ENCODE results near the gene FBXO8.

The FBXO8 gene

DNA sequence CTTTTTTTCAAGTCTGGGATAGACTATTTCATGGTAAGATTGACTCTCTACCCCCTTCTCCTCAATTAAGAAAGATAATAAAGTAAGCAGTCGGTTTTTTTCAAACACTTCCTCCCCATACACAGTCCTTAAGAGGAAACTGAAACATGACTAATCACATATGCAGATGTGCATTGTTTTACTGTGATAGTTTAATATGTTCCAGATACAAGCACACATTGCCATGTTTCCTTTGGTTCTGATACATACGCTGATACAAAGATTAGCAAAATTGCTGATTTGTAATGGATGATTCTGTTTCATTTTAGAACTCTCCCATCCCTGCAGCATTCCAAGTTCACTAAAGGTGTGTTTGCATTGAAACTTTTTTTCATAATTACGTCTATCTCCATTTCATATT is 76.1 kb downstream of the FBXO8 start:
- DNase-seq (ENCODE audit: low spot score) = no peak

DNA sequence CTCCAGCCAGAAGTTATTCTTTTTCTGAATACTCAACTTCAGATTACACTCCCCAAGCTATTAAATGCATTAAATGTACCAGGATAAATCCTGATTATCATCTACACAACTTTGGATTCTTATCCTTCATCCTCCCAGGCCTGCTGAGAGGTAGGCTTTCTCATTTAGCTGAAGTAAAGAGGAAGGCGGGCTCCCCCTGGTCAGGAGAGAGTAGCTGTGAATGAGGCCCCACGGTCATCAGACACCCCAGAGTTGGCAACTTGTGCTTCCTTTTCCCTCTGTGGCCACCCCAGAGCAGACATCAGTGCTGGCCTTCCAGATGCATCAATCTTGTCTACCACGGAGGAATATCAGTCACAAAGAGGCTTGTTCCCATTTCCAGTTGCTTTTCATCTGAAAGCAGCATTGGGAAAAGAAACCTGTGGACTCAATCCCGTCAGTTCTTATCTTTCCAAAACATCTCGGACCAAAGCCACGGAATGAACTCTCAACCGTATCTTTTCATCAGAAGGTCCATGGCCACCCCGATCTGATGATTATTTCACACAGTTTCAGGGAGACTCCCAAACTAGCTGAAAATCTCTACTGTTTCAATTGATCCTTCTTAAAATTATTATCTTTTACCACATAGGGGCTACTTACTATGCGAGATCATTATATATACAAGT is 79.2 kb downstream of the FBXO8 start:
- DNase-seq (ENCODE audit: low spot score) = no peak

DNA sequence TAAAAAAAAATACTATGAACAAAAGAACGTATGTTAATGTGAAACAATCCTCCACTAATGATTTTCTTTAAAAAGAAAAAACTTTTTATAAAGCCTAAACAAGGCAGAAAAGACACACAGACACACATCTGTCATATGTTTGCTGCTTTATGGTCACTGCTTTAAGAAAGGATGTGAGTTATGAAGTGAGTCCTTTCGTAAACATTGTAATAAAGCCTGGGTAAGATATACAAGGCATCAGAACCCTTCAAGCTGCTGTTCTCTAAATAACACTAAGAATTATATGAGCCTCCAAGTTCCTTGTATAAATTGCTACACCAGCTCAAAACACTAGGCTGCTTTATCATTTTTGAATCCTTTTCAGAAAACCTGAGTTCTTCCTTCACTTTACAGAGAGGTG is 81.6 kb downstream of the FBXO8 start:
- no peak for DNase-seq (ENCODE audit: low spot score)

DNA sequence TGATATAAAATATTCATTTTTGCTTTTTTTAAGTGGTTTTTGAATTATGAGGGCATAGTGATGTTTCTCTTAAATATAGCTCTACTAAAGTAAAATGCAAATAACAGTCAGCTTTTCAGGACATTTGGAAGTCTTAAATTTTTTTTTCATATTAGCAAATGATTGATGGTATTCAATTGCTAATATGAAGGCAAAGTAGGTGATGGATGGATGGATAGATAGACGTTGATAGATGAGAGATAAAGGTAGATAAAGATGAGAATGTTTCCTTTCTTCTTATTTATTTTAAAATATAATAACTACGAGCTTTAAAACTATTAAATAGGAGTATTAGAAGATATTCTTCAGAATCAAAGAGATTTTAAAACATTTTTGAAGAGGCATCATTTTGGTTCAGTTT is 83.7 kb downstream of the FBXO8 start:
- no peak for DNase-seq (ENCODE audit: low spot score)

DNA sequence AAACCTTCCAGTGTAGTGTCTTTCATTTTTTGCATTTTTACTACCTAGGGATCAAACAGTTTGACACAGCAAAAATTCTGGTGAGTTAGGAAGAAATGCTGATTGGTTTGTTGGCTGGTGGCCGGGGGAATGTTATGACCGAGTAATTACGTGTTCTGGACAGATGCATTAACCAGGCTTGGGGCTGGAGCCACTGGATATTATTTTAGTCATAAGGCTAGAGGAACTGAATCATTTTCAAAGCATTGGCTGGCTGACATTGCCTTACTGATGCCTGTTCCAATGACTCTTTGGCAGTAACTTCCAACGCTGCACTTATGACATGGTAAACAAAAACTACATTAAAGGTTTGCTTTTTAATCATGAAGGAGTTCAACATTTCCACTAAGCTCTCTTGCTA is 84.6 kb downstream of the FBXO8 start:
- no peak for DNase-seq (ENCODE audit: low spot score)

DNA sequence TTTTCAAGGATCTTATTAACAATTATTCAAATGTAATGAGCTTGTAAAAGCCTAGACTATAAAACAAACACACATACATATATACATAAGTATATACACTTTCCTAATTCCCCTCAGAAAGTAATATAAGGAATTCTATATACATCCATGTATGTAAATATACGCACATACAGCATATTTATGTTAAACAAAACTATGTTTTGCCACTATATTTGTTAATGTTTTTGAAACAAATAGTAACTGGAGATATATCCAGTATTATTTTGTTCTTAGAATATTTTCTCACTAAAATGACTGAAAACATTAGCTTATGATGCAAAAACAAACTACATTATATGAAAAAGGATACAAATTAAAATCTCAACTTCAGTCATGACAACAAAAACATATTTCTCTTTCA is 85.1 kb downstream of the FBXO8 start:
- DNase-seq (ENCODE audit: low spot score) = no peak

DNA sequence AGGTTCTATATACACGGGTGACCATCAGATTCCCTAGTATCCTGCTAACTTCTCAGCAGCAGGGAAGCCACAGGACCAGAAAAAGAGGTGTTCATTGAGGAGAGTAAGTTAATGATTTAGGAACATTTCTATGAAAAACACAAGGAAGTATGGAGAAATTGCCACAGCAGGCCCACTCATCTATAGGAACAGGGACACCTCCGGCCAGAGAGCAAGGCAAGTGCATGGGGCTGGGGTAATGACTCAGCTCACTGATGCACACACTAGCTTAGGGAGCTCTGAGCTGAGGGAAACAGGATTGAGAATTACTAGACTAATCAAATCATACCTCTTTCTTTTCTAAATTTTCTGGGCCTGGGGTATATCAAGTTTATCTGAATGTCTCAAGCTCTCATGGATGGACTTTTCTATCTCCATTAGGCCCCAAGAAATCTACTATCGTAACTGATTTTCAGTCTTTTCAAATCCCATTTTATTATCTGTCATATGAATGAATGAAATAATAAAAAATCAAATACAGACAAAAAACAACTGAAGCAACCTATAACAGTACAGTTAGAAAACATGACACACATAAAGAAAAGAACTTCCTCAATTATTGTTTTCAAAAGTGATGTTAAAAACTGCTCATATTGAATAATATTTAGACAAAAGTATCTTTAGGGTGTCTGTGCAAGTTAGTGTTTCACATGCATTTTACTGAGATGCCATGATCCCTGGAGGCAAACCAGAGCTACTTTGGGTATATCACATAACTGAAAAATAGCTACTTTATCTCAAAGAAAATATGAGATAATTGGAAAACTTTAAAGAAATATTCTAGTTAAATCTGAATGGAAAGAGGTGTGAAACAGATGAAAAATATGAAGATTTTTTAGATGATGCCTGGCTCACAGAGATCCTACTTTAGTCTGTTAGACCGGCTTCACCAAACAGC is 89.8 kb downstream of the FBXO8 start:
- no peak for DNase-seq (ENCODE audit: low spot score)

DNA sequence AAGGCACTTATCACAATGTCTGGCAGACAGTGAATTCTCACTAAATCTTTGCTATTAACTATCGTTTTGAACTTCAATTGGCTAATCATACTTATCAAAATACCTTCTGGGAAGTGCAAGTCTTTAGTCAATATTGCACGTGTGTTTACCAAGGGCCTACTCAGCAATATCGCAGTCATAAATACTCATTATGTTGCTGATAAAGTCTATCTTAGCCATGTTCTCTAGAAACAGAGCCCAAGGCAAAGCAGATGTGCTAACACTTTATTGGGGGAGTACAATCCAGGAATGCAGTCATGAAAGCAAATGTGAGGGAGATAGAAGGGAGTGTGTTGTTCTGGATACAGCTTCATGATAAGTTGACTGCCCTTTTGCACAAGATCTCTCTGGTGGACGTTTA is 90.5 kb downstream of the FBXO8 start:
- no peak for DNase-seq (ENCODE audit: low spot score)

DNA sequence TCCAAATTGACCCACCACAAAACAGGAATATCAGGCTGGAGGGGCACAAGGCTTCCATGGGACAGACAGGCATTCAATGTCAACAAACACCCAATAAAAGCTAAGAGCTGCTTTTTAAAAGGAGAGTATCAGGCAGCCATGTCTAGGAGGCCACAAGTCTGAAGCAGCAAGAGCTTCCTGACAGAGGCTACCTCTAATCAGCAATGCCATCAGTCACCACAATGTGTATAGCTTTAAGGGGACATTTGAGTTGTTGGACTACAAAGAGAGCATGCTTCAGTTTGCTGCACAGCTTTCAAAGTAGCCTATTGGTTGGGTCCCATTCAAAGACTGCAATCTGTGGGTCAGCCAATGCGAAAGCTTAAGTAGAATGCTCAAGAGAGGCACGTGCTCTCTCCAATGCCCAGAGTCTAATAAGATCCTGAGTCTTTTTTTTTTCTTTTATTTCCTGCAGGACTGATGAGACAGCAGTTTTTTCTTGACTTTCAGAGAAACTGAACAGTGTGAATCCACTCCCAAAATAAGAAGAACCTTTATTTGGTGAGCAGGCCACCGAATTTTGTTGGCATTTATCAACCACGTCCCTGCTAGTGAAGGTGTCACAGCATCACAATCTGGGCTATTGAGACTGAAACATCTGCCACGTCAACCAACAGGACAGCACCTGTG is 92.5 kb downstream of the FBXO8 start:
- no peak for DNase-seq (ENCODE audit: low spot score)

DNA sequence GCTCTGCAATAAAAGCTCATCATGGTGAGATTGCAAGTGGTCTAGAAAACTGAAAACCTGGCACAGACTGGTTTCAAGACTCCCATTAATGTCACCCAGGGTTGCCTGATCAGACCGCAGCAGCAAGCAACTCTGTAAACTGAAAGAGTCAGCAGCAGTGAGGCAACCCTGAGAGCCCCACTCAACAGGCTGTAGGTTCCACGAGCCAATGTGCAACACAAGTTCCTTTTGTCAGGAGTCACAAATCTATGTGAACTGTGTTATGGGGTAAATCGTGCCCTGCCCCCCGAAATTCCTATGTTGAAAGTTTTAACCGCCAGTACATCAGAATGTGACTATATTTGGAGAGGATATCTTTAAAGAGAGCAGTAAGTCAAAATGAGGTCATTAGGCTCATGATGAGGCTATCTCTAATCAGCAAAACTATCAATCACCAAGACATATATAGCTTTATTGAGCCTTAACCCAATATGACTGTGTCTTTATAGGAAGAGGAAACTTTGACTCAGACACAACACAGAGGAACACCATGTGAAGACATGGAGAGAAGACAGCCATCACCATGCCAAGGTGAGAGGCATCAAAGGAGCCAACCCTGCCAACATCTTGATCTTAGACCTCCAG is 94.0 kb downstream of the FBXO8 start:
- no peak for DNase-seq (ENCODE audit: low spot score)
